HepG2 (cell line): ENCODE measurements around the gene C20orf204. TPM values are rescaled to one million over a fixed set of nuclear protein-coding genes. Genes with fewer than 3 reads are reported as not detected.
A peak's percentile ranks its signal among the peaks of the same experiment; 100 is the strongest.

Experiments
- BCLAF1 ChIP-seq: fragments of 450-650 bp; IDR thresholded peaks from 2 replicates; pipeline ENCODE4 v1.6.1; 2017; ENCODE audit warnings: mild to moderate bottlenecking
- IRF2 ChIP-seq: IDR thresholded peaks from 2 replicates; pipeline ENCODE4 v1.6.1; 2018; ENCODE audit warnings: missing genetic modification reagents, missing compliant biosample characterization
- NFE2L2 ChIP-seq: fragments of 150-350 bp; IDR thresholded peaks from 2 replicates; pipeline ENCODE4 v1.6.1; 2014; ENCODE audit warnings: low read length
- NR2F6 ChIP-seq, 2 experiments: IDR thresholded peaks; 2 replicates each; pipeline ENCODE4 v1.6.1; 2016; ENCODE audit warnings: antibody characterized with exemption in 1 of 2, mild to moderate bottlenecking in 1 of 2
- PHF5A ChIP-seq: IDR thresholded peaks from one replicate; pipeline ENCODE4 v1.6.1; 2018; ENCODE audit warnings: low read depth, missing genetic modification reagents; ENCODE audit not compliant: unreplicated experiment
- POLR2A ChIP-seq, 2 experiments: IDR thresholded peaks; 2 replicates each; pipeline ENCODE4 v1.6.1; 2011; ENCODE audit warnings: low read depth in 2 of 2, low read length in 2 of 2, mild to moderate bottlenecking in 1 of 2, moderate library complexity in 1 of 2; ENCODE audit not compliant: insufficient read depth in 1 of 2
- SNAPC4 ChIP-seq: sonication (generic); formaldehyde crosslinking; IDR thresholded peaks from 2 replicates; pipeline ENCODE4 v1.4.0; 2020; ENCODE audit warnings: mild to moderate bottlenecking, missing genetic modification reagents
- SRY ChIP-seq: sonication (generic); formaldehyde crosslinking; IDR thresholded peaks from 2 replicates; pipeline ENCODE4 v1.8.0; 2022; ENCODE audit warnings: mild to moderate bottlenecking, missing genetic modification reagents
- SUZ12 ChIP-seq: fragments of 150-350 bp; IDR thresholded peaks from 2 replicates; pipeline ENCODE4 v1.6.1; 2014; ENCODE audit warnings: low read depth, low read length
- ZFP62 ChIP-seq: sonication (generic); formaldehyde crosslinking; IDR thresholded peaks from 2 replicates; pipeline ENCODE4 v1.4.0; 2020; ENCODE audit warnings: missing genetic modification reagents
- ZMYM3 ChIP-seq: sonication (generic); formaldehyde crosslinking; IDR thresholded peaks from 2 replicates; pipeline ENCODE4 v1.5.1; 2020; ENCODE audit warnings: mild to moderate bottlenecking, missing genetic modification reagents
- ZNF138 ChIP-seq: sonication (generic); formaldehyde crosslinking; IDR thresholded peaks from 2 replicates; pipeline ENCODE4 v1.5.0; 2020; ENCODE audit warnings: mild to moderate bottlenecking, low read depth, missing genetic modification reagents
- ZNF292 ChIP-seq: sonication (generic); formaldehyde crosslinking; IDR thresholded peaks from 2 replicates; pipeline ENCODE4 v1.8.1; 2022; ENCODE audit warnings: mild to moderate bottlenecking, low read depth, missing genetic modification reagents, borderline replicate concordance
- polyA plus RNA-seq, 8 experiments: library from polyadenylated mRNA; depleted of rRNA in 3 of 8; stranded (reverse) in 7 of 8; unstranded in 1 of 8; fragments of >200 nt; fragmentation: Illumina TruSeq in 4 of 8; extraction: Trizol in 4 of 8; gene quantifications; 2 replicates each; pipeline versions ENCODE4 v1.2.1 to v1.2.3, GENCODE V29; 2011 to 2016; ENCODE audit warnings: low read depth in 4 of 8, missing spikeins in 1 of 8, mixed read lengths in 1 of 8; ENCODE audit not compliant: insufficient read depth in 1 of 8
- total RNA-seq, 5 experiments: library from RNA; depleted of rRNA; stranded (reverse); fragments of >200 nt; fragmentation: Illumina TruSeq; extraction: Trizol; gene quantifications; 2 replicates each; pipeline ENCODE4 v1.2.3, GENCODE V29; 2016; ENCODE audit warnings: low read depth in 1 of 5
- TF ChIP-seq, protein P1 (sequence below): sonication (generic); formaldehyde crosslinking; IDR thresholded peaks from 2 replicates; pipeline ENCODE4 v1.8.0; 2022; ENCODE audit warnings: mild to moderate bottlenecking, missing genetic modification reagents, moderate library complexity
- TF ChIP-seq, protein P2 (sequence below): sonication (generic); formaldehyde crosslinking; IDR thresholded peaks from 2 replicates; pipeline ENCODE4 v1.9.0; 2021; ENCODE audit warnings: missing genetic modification reagents, borderline replicate concordance
- TF ChIP-seq, protein P3 (sequence below): sonication (generic); formaldehyde crosslinking; IDR thresholded peaks from 2 replicates; pipeline ENCODE4 v1.5.1; 2020; ENCODE audit warnings: mild to moderate bottlenecking, missing genetic modification reagents, moderate library complexity

C20orf204 gene
- total and polyA plus RNA-seq, 2 of the 13 experiments (the other 11 are each of a cell fraction or from before 2014, with no cell fraction given), result 22.1 to 80.0 TPM

DNA sequence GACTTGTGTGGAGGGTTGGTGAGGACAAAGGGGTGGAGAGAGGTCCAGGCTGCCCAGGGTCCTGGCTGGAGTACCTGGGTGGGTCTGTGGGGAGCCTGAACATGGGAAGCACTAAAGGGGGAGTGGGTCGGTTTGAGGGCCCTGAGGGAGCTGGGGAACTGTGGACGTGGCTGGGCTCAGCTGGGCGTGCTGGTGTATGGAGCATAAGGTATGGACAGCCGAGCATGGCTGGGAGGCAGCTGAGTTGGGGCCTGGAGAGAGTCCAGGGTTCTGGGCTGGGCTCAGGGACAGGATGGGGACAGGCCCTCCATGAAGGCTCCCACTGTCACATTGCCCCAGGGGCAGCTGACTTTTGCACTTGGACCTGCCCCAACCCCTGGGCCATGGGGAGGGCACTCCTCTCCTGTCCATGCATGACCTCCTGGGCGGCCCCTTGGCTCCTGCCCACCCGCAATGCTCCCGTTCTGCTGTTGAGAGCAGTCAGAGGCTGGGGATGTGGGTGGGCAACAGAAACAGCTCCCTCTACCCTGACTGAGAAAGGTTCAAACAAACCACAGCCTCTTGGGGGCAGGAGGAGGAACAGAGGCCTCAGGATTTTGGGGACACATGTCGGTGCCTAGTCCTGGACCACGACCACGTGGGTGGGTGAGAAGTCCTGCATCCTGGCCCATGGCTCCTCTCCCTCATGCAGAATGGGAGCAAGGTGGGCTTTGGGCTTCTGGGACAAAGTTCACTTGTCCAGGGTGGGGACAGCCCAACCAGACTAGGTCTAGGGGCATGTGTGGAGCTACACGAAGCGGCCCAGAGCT lies 4.5 kb downstream of the C20orf204 start (continued):
- TF ChIP-seq BCLAF1 (no peak), PHF5A (CRISPR knock-in tag) (no peak), ZNF292 (CRISPR knock-in tag) (no peak), SNAPC4 (CRISPR knock-in tag) (peak; percentile 56; the same call in 1 of the 2 replicates), ZMYM3 (no peak), IRF2 (CRISPR knock-in tag) (no peak), NFE2L2 (no peak), SRY (CRISPR knock-in tag) (no peak), ZFP62 (CRISPR knock-in tag) (no peak), ZNF138 (peak; percentile 67; the same call in 1 of the 2 replicates), NR2F6 (IDR thresholded peaks at IDR 0.05) (peak; percentile 65; the same call in 1 of the 2 replicates), NR2F6 (CRISPR knock-in tag; IDR thresholded peaks at IDR 0.05) (peak; percentile 58), SUZ12 (no peak), POLR2A (IDR thresholded peaks at IDR 0.05; ENCODE audit: insufficient read depth in 1 of 2, low read depth in 2 of 2, low read length in 2 of 2) (peak in 1 of 2 experiments; percentile 1; a peak in 1 of 4 replicates)
- TF ChIP-seq, protein P1, sequence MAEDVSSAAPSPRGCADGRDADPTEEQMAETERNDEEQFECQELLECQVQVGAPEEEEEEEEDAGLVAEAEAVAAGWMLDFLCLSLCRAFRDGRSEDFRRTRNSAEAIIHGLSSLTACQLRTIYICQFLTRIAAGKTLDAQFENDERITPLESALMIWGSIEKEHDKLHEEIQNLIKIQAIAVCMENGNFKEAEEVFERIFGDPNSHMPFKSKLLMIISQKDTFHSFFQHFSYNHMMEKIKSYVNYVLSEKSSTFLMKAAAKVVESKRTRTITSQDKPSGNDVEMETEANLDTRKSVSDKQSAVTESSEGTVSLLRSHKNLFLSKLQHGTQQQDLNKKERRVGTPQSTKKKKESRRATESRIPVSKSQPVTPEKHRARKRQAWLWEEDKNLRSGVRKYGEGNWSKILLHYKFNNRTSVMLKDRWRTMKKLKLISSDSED (CRISPR knock-in tag), result peak; percentile 81; the same call in 1 of the 2 replicates
- TF ChIP-seq, protein P2, sequence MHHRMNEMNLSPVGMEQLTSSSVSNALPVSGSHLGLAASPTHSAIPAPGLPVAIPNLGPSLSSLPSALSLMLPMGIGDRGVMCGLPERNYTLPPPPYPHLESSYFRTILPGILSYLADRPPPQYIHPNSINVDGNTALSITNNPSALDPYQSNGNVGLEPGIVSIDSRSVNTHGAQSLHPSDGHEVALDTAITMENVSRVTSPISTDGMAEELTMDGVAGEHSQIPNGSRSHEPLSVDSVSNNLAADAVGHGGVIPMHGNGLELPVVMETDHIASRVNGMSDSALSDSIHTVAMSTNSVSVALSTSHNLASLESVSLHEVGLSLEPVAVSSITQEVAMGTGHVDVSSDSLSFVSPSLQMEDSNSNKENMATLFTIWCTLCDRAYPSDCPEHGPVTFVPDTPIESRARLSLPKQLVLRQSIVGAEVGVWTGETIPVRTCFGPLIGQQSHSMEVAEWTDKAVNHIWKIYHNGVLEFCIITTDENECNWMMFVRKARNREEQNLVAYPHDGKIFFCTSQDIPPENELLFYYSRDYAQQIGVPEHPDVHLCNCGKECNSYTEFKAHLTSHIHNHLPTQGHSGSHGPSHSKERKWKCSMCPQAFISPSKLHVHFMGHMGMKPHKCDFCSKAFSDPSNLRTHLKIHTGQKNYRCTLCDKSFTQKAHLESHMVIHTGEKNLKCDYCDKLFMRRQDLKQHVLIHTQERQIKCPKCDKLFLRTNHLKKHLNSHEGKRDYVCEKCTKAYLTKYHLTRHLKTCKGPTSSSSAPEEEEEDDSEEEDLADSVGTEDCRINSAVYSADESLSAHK (CRISPR knock-in tag), result no peak
- TF ChIP-seq, protein P3, sequence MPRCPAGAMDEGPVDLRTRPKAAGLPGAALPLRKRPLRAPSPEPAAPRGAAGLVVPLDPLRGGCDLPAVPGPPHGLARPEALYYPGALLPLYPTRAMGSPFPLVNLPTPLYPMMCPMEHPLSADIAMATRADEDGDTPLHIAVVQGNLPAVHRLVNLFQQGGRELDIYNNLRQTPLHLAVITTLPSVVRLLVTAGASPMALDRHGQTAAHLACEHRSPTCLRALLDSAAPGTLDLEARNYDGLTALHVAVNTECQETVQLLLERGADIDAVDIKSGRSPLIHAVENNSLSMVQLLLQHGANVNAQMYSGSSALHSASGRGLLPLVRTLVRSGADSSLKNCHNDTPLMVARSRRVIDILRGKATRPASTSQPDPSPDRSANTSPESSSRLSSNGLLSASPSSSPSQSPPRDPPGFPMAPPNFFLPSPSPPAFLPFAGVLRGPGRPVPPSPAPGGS (CRISPR knock-in tag), result no peak
